NCI-H2196 (cell line): ENCODE measurements around the gene SFSWAP.
"Not testable (repeated sequence)": the region's sequence is repeated elsewhere in the genome, so short reads cannot be mapped to it uniquely, and the experiment has no call there.

Experiments used
- DNase-seq: peaks from one replicate; lab custom pipeline; 2025; ENCODE audit not compliant: unreplicated experiment; lab: John Stamatoyannopoulos, UW

The SFSWAP gene

GRCh38 chr12:131710464-131711457 lies at the start of gene SFSWAP:
Gene SFSWAP (plus strand): TSS chr12:131711090. CDS start chr12:131711230, 140 bp downstream.
- DNase-seq = peak; percentile 75

GRCh38 chr12:131661170-131661985 lies 49.5 kb upstream of the SFSWAP start:
- DNase-seq = not testable (repeated sequence)

- not testable (repeated sequence) for DNase-seq
Measured at GRCh38 chr12:131661986-131662288, 49.0 kb upstream of the SFSWAP start.

- DNase-seq = not testable (repeated sequence)
Measured at GRCh38 chr12:131662346-131662745, 48.5 kb upstream of the SFSWAP start.

GRCh38 chr12:131665666-131666065 lies 45.2 kb upstream of the SFSWAP start:
- DNase-seq = not testable (repeated sequence)

- DNase-seq = not testable (repeated sequence)
Measured at GRCh38 chr12:131666486-131666885, 44.4 kb upstream of the SFSWAP start.

GRCh38 chr12:131666978-131667601 lies 43.8 kb upstream of the SFSWAP start:
- DNase-seq = not testable (repeated sequence)

- DNase-seq = no peak
Measured at GRCh38 chr12:131671276-131671675, 39.6 kb upstream of the SFSWAP start.

- no peak for DNase-seq
Measured at GRCh38 chr12:131671871-131672270, 39.0 kb upstream of the SFSWAP start.

GRCh38 chr12:131672311-131672940 lies 38.5 kb upstream of the SFSWAP start:
- no peak for DNase-seq

GRCh38 chr12:131672941-131673887 lies 37.7 kb upstream of the SFSWAP start:
- no peak for DNase-seq

- peak; percentile 30 for DNase-seq
Measured at GRCh38 chr12:131673888-131674257, 37.0 kb upstream of the SFSWAP start.

GRCh38 chr12:131674373-131674772 lies 36.5 kb upstream of the SFSWAP start:
- no peak for DNase-seq

- no peak for DNase-seq
Measured at GRCh38 chr12:131675126-131676080, 35.5 kb upstream of the SFSWAP start.

GRCh38 chr12:131676544-131676943 lies 34.3 kb upstream of the SFSWAP start:
- no peak for DNase-seq

GRCh38 chr12:131677067-131677466 lies 33.8 kb upstream of the SFSWAP start:
- DNase-seq = not testable (repeated sequence)

- no peak for DNase-seq
Measured at GRCh38 chr12:131677699-131678098, 33.2 kb upstream of the SFSWAP start.

- not testable (repeated sequence) for DNase-seq
Measured at GRCh38 chr12:131678389-131679181, 32.3 kb upstream of the SFSWAP start.
